Measurements from ENCODE around the gene KRT86. TPM values are rescaled to one million over a fixed set of nuclear protein-coding genes. Genes with fewer than 3 reads are reported as not detected.

KRT86 gene
- total and polyA plus RNA-seq, 2 donors from 2014 or later: 1.3 TPM; not detected in 1

- no peaks in the 10 kb centered on the region for H3K4me1 ChIP-seq (ENCODE audit: control insufficient read depth in 2 of 3, insufficient read depth in 2 of 3, low read depth in 1 of 3, low read length in 3 of 3)
- H3K27ac ChIP-seq (ENCODE audit: low read depth in 2 of 2, low read length in 2 of 2): no peak overlapping the region
- DNase-seq: peak in 1 of 5 donors; percentile 64
- no peak for TF ChIP-seq CTCF (IDR thresholded peaks at IDR 0.05; ENCODE audit: borderline replicate concordance, extremely low read depth, insufficient read depth)
- FAIRE-seq: no peak
- no peaks in the 10 kb centered on the region for H3K36me3 ChIP-seq (ENCODE audit: control insufficient read depth in 2 of 3, insufficient read depth in 3 of 3, low read length in 3 of 3)
- no peak overlapping the region for H3K4me3 ChIP-seq (ENCODE audit: low read length in 3 of 3)
- H3K9me3 ChIP-seq (ENCODE audit: control insufficient read depth in 2 of 3, insufficient read depth in 1 of 3, low read length in 3 of 3): no peaks in the 10 kb centered on the region
- intact Hi-C loops (cut with DNase I): loop anchor here (5.0 kb wide), 1 partner anchor 171 kb away; no protein-coding TSS in a partner anchor
- no peaks in the 10 kb centered on the region for H3K27me3 ChIP-seq (ENCODE audit: control insufficient read depth, insufficient read depth, low read length)
- no peak overlapping the region for H3K9ac ChIP-seq (ENCODE audit: low read length in 3 of 3)
These were observed 53.5 kb downstream of the KRT86 start for GRCh38 chr12:52327830-52328500.

- FAIRE-seq: no peak
These were observed 56.6 kb downstream of the KRT86 start for GRCh38 chr12:52331039-52331438.

GRCh38 chr12:52331833-52332232, 57.4 kb downstream of the KRT86 start:
- no peaks in the 10 kb centered on the region for H3K36me3 ChIP-seq (ENCODE audit: control insufficient read depth in 2 of 3, insufficient read depth in 3 of 3, low read length in 3 of 3)
- H3K4me3 ChIP-seq (ENCODE audit: low read length in 3 of 3): no peak overlapping the region
- DNase-seq (peak in 1 of 5 donors; percentile 8), FAIRE-seq (no peak)
- intact Hi-C loops (cut with DNase I): no loop called here
- no peaks in the 10 kb centered on the region for H3K27me3 ChIP-seq (ENCODE audit: control insufficient read depth, insufficient read depth, low read length)
- no peak overlapping the region for H3K9ac ChIP-seq (ENCODE audit: low read length in 3 of 3)
- no peak for TF ChIP-seq CTCF (IDR thresholded peaks at IDR 0.05; ENCODE audit: borderline replicate concordance, extremely low read depth, insufficient read depth)
- H3K9me3 ChIP-seq (ENCODE audit: control insufficient read depth in 2 of 3, insufficient read depth in 1 of 3, low read length in 3 of 3): peaks cover 0 to 3% (median 0%) of the 10 kb centered on the region in 3 donors
- H3K4me1 ChIP-seq (ENCODE audit: control insufficient read depth in 2 of 3, insufficient read depth in 2 of 3, low read depth in 1 of 3, low read length in 3 of 3): no peaks in the 10 kb centered on the region
- H3K27ac ChIP-seq (ENCODE audit: low read depth in 2 of 2, low read length in 2 of 2): no peak overlapping the region

More at GRCh38 chr12:52331039-52331438, 56.6 kb downstream of the KRT86 start:
- no peaks in the 10 kb centered on the region for H3K4me1 ChIP-seq (ENCODE audit: control insufficient read depth in 2 of 3, insufficient read depth in 2 of 3, low read depth in 1 of 3, low read length in 3 of 3)
- H3K9me3 ChIP-seq (ENCODE audit: control insufficient read depth in 2 of 3, insufficient read depth in 1 of 3, low read length in 3 of 3): peaks cover 0 to 3% (median 0%) of the 10 kb centered on the region in 3 donors
- TF ChIP-seq CTCF (IDR thresholded peaks at IDR 0.05; ENCODE audit: borderline replicate concordance, extremely low read depth, insufficient read depth): no peak
- DNase-seq: peak in 1 of 5 donors; percentile 17
- H3K27ac ChIP-seq (ENCODE audit: low read depth in 2 of 2, low read length in 2 of 2): no peak overlapping the region
- no peak overlapping the region for H3K9ac ChIP-seq (ENCODE audit: low read length in 3 of 3)
- intact Hi-C loops (cut with DNase I): no loop called here
- no peaks in the 10 kb centered on the region for H3K27me3 ChIP-seq (ENCODE audit: control insufficient read depth, insufficient read depth, low read length)
- no peak overlapping the region for H3K4me3 ChIP-seq (ENCODE audit: low read length in 3 of 3)
- no peaks in the 10 kb centered on the region for H3K36me3 ChIP-seq (ENCODE audit: control insufficient read depth in 2 of 3, insufficient read depth in 3 of 3, low read length in 3 of 3)

All from kidney (tissue), 14 donors.